ENCODE measurements around the gene COL8A1. TPM values are rescaled to one million over a fixed set of nuclear protein-coding genes. Genes with fewer than 3 reads are reported as not detected.

COL8A1 gene
- total RNA-seq, 2 donors from 2014 or later, result 0.42 to 1.9 TPM

- H3K27me3 ChIP-seq, result no peaks in the 10 kb centered on the region
- H3K4me3 ChIP-seq, result no peak overlapping the region
- intact Hi-C loops (cut with DNase I), result no loop called here
- H3K36me3 ChIP-seq, result no peaks in the 10 kb centered on the region
- TF ChIP-seq, protein P1, sequence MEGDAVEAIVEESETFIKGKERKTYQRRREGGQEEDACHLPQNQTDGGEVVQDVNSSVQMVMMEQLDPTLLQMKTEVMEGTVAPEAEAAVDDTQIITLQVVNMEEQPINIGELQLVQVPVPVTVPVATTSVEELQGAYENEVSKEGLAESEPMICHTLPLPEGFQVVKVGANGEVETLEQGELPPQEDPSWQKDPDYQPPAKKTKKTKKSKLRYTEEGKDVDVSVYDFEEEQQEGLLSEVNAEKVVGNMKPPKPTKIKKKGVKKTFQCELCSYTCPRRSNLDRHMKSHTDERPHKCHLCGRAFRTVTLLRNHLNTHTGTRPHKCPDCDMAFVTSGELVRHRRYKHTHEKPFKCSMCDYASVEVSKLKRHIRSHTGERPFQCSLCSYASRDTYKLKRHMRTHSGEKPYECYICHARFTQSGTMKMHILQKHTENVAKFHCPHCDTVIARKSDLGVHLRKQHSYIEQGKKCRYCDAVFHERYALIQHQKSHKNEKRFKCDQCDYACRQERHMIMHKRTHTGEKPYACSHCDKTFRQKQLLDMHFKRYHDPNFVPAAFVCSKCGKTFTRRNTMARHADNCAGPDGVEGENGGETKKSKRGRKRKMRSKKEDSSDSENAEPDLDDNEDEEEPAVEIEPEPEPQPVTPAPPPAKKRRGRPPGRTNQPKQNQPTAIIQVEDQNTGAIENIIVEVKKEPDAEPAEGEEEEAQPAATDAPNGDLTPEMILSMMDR (IDR thresholded peaks at IDR 0.05), result no peak
- no peaks in the 10 kb centered on the region for H3K9me3 ChIP-seq
- no peak overlapping the region for H3K27ac ChIP-seq
- H3K9ac ChIP-seq (ENCODE audit: low read depth in 2 of 2, low read length in 2 of 2), result no peak overlapping the region
- no peak for DNase-seq
- H3K4me1 ChIP-seq, result no peaks in the 10 kb centered on the region
Measured at GRCh38 chr3:99614768-99615167, 23.6 kb upstream of the COL8A1 start.

GRCh38 chr3:99620077-99620767, 18.2 kb upstream of the COL8A1 start:
- no peaks in the 10 kb centered on the region for H3K4me1 ChIP-seq
- intact Hi-C loops (cut with DNase I), result no loop called here
- H3K4me3 ChIP-seq, result no peak overlapping the region
- DNase-seq, result no peak
- TF ChIP-seq, protein P1 (IDR thresholded peaks at IDR 0.05), result no peak
- no peak overlapping the region for H3K9ac ChIP-seq (ENCODE audit: low read depth in 2 of 2, low read length in 2 of 2)
- H3K9me3 ChIP-seq, result no peaks in the 10 kb centered on the region
- no peaks in the 10 kb centered on the region for H3K36me3 ChIP-seq
- no peaks in the 10 kb centered on the region for H3K27me3 ChIP-seq
- no peak overlapping the region for H3K27ac ChIP-seq

DNA sequence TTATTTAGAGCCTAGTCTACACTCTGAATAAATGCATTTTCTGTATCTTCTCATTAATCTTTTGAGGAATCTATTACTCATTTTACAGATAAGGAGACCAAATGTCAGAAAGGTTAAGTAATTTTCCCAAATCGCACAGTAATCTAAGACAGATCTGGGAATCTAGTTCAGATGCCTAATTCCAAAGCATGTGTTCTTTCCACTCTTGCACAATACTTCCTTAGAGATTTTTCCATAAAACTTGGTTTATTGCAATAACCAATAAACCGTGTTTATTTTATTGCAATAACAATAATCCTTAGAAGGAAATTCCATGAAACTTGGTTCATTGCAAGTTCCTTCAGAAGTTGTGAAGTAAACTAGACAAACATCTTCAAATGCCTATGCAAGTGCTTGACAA, 17.4 kb upstream of the COL8A1 start:
- intact Hi-C loops (cut with DNase I), result no loop called here
- TF ChIP-seq, protein P1 (IDR thresholded peaks at IDR 0.05), result no peak
- H3K9ac ChIP-seq (ENCODE audit: low read depth in 2 of 2, low read length in 2 of 2), result no peak overlapping the region
- no peaks in the 10 kb centered on the region for H3K27me3 ChIP-seq
- H3K9me3 ChIP-seq, result no peaks in the 10 kb centered on the region
- H3K27ac ChIP-seq, result no peak overlapping the region
- no peak for DNase-seq
- no peaks in the 10 kb centered on the region for H3K4me1 ChIP-seq
- no peaks in the 10 kb centered on the region for H3K36me3 ChIP-seq
- H3K4me3 ChIP-seq, result no peak overlapping the region

DNA sequence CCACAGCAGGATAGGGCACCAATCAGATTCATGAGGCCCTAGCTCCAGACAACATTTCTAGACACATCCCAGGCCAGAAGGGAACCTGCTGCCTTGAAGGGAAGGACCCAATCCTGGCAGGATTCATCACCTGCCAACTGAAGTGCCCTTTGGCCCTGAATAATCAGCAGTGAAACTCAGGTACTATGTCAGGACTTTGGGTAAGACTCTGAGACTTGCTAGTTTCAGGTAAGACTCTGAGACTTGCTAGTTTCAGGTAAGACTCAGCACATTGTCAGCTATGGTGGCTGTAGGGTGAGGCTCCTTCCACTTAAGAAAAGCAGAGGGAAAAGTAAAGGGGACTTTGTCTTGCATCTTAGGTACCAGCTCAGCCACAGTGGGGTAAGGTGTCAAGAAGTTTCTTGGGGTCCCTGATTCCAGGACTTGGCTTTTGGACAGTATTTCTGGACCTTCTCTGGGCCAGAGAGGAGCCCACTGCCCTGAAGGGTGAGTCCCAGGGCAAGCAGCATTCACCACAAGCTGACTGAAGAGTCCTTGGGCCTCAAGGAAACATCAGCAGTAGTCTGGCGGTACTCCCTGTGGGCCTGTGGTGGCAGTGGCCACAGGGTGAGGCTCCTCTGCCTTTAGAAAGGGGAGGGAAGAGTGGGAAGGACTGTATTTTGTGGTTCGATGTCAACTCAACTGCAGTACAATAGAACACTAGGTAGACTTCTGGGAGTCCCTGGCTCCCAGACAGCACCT, 13.7 kb upstream of the COL8A1 start:
- DNase-seq, result no peak
- no peaks in the 10 kb centered on the region for H3K27me3 ChIP-seq
- H3K4me3 ChIP-seq, result no peak overlapping the region
- no peak overlapping the region for H3K27ac ChIP-seq
- H3K9me3 ChIP-seq, result no peaks in the 10 kb centered on the region
- H3K36me3 ChIP-seq, result no peaks in the 10 kb centered on the region
- intact Hi-C loops (cut with DNase I), result no loop called here
- TF ChIP-seq, protein P1 (IDR thresholded peaks at IDR 0.05), result no peak
- H3K9ac ChIP-seq (ENCODE audit: low read depth in 2 of 2, low read length in 2 of 2), result no peak overlapping the region
- no peaks in the 10 kb centered on the region for H3K4me1 ChIP-seq

DNA sequence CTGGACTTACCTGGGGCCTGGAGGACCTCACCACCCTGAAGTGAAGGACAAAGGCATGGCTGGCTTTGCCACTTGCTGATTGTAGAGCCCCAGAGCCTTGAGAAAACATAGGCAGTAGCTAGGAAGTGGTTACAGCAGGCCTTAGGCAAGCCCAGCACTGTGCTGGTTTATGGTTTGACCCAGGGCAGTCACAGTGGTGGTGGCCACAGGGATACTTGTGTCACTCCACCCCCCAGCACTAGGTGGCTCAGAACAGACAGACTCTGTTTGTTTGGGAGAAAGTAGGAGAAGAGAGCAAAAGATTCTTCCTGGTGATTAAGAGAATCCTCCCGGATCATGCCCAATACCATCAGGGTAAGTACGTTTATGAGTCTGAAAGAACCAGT, 13.2 kb upstream of the COL8A1 start:
- DNase-seq, result no peak
- TF ChIP-seq, protein P1 (IDR thresholded peaks at IDR 0.05), result no peak
- Histone ChIP-seq H3K27ac (no peak overlapping the region), H3K36me3 (no peaks in the 10 kb centered on the region), H3K4me1 (no peaks in the 10 kb centered on the region), H3K9ac (ENCODE audit: low read depth in 2 of 2, low read length in 2 of 2) (no peak overlapping the region), H3K4me3 (no peak overlapping the region), H3K9me3 (no peaks in the 10 kb centered on the region), H3K27me3 (no peaks in the 10 kb centered on the region)
- intact Hi-C loops (cut with DNase I), result no loop called here
